Neural progenitor cell (in vitro differentiated cells): Measurements from ENCODE around the gene WDR36.

Source experiments
- CTCF ChIP-seq: fragments of 200-600 bp; sonication (generic); IDR thresholded peaks from 2 replicates; pipeline ENCODE4 v1.5.1; 2017; ENCODE audit warnings: antibody characterized with exemption, mild to moderate bottlenecking
- EZH2 ChIP-seq: fragments of 200-600 bp; sonication (generic); IDR thresholded peaks from 2 replicates; pipeline ENCODE4 v1.6.1; 2017; ENCODE audit warnings: antibody characterized with exemption, mild to moderate bottlenecking, moderate library complexity
- EZH2phosphoT487 ChIP-seq: fragments of 200-600 bp; sonication (generic); IDR thresholded peaks from 2 replicates; pipeline ENCODE4 v1.6.1; 2017; ENCODE audit warnings: antibody characterized with exemption

- no peak for TF ChIP-seq CTCF
- TF ChIP-seq EZH2: no peak
- no peak for TF ChIP-seq EZH2phosphoT487
Observed at GRCh38 chr5:111129938-111130337, 37.8 kb downstream of the WDR36 start.
